SK-N-MC (cell line): ENCODE measurements around the gene TMEM52B.

Experiments
- EZH2 ChIP-seq: fragments of 200-600 bp; sonication (generic); IDR thresholded peaks from one replicate; pipeline ENCODE4 v1.6.1; 2017; ENCODE audit warnings: antibody characterized with exemption
- POLR2AphosphoS5 ChIP-seq: IDR thresholded peaks from 2 replicates; pipeline ENCODE4 v1.6.1; 2012; ENCODE audit warnings: mild to moderate bottlenecking, low read depth, low read length, borderline replicate concordance

DNA sequence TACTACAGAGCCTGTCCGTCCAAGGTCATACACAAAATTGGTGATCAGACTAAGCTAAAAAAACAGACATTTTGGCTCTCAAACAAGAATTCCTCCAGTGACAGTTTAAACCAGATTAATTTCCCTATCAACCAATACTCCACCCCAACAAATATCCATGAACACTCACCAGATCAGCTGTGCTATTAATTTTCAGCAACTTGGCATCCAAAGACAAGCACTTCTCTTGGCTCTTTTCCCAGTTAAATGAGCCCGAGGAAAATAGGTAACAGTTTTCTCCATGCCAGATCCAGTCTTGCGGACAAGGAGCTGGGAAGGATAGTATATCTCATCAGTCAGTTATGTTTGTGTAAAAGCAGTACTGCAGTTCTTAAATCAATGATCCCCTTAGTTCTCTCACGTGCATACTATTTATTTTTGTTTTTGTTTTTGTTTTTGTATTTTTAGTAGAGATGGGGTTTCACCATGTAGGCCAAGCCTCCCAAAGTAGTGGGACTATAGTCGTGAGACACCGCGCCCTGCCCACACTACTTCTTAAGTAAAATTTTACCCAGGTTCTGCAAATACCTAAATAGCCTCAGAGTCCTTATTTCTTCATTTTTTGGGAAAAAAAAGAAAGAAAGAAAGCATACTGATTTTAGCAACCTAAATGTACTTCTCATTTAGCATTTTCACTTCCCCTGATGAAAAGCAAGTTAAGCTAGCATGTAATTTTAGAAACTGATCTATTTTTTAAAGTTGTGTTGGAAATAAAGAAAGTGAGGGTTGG is 18.0 kb upstream of the TMEM52B start:
- no peak for TF ChIP-seq EZH2
- TF ChIP-seq POLR2AphosphoS5, result no peak
